ENCODE data around the gene F7. TPM values are rescaled to one million over a fixed set of nuclear protein-coding genes. Genes with fewer than 3 reads are reported as not detected.

Gene F7
- total RNA-seq, 5 donors from 2014 or later (not counting 1 experiment from before 2014, with no cell fraction given) = 0.13 to 0.23 (median 0.23) TPM; not detected in 2

DNA sequence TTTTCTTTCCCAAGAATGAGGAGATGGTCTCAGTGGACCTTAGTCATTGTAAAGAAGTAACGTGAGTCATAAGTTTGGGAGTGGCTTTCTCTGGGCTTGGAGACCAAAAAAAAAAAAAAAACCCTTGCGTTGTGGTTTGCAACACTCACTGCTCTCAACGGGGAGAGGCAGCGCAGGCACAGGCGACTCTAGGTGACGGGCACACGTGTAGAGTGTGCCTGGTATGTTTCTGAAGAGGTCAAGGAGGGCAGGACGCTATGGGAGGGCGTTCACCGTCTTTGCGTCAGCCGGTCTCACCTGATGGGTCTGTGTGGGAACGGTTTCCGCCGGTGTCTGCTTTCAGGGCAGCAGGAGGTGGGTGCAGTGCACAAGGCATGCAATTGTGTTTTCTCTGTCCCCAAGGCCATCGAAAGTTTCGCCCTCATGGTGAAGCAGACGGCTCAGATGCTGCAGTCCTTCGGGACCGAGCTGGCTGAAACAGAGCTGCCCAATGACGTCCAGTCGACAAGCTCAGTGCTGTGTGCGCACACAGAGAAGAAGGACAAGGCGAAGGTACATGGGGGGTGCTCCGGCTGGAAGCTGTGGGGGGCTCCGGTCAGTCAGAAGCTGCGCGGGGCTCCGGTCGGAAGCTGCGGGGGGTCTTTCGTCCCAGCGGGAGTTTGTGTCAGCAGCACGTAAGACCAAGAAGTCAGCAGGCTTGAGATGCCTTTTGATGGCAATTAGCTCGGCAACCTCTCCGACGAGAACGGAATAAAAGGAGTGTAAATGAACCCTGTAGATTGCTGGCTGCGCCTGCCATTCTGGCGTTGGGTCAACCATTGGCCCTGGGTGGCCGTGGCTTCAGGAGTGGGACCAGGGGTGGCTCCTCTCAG, 40.8 kb upstream of the F7 start:
- H3K9me3 Mint-ChIP-seq = no peaks in the 10 kb centered on the region
- H3K4me1 Mint-ChIP-seq = no peaks in the 10 kb centered on the region
- Histone ChIP-seq H3K4me1 (ENCODE audit: control insufficient read depth in 1 of 2, extremely low read depth in 1 of 2, insufficient read depth in 2 of 2, low read length in 2 of 2) (no peaks in the 10 kb centered on the region), H3K27ac (ENCODE audit: low read length) (no peak overlapping the region), H3K36me3 (ENCODE audit: control insufficient read depth in 2 of 2, extremely low read depth in 1 of 2, insufficient read depth in 1 of 2, low read length in 1 of 2) (peaks cover 0 to 17% of the 10 kb centered on the region in 2 donors), H3K4me3 (ENCODE audit: control insufficient read depth in 1 of 2, extremely low read depth in 1 of 2, low read length in 1 of 2) (no peak overlapping the region), H3K9me3 (no peaks in the 10 kb centered on the region), H3K27me3 (replicated peaks in 1 of 2; ENCODE audit: control insufficient read depth in 2 of 2, extremely low read depth in 1 of 2, insufficient read depth in 2 of 2, low read length in 1 of 2) (no peaks in the 10 kb centered on the region)
- CTCF ChIA-PET = no interaction called here
- ATAC-seq (replicated peaks in 1 of 4) = no peak
- POLR2A ChIA-PET = interaction anchor here in 1 of 2 donors (0.6 kb wide), 1 partner anchor 28 kb away, joined by 3 read pairs; no protein-coding TSS in a partner anchor
- no peak overlapping the region for H3K4me3 Mint-ChIP-seq
- 91% methylated on average over 40 of the region's 41 CpGs for WGBS (ENCODE audit: insufficient coverage)
- peaks cover 9% of the 10 kb centered on the region for H3K36me3 Mint-ChIP-seq
- no peaks in the 10 kb centered on the region for H3K27me3 Mint-ChIP-seq
- no peak for DNase-seq
- H3K27ac Mint-ChIP-seq = no peak overlapping the region

DNA sequence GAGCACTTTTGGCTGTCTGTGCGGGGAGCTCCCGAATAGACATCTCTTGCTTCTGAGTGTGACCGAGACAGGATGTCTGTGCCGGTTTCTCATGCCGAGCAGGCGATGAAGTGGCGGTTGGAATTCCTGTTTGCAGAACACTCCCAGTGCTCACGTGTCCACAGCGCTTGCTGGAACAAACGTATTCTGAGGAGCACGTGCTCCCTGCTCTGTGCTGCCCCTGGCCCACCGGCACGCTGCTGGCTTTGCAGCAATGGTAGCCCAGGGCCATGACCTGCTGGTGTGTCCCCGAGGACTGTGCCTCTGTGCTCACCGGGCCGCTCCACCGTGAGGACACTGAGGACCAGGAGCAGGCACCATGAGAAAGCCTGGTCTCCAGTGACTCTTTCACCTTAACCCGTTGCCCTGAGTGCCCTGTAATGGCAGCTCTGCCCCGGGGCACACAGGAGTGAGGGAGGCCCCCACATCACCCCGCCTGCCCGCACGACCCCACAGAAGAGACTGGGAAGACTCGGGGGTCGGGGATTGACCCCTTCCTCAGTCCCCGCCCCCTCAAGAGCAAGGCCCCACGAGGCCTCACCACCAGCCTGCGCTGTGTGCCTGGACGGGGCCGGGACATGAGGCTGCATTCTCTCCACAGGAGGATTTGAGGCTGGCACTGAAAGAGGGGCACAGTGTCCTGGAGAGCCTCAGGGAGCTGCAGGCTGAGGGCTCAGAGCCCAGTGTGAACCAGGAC, 40.0 kb upstream of the F7 start:
- Histone ChIP-seq H3K9me3 (no peaks in the 10 kb centered on the region), H3K36me3 (ENCODE audit: control insufficient read depth in 2 of 2, extremely low read depth in 1 of 2, insufficient read depth in 1 of 2, low read length in 1 of 2) (peaks cover 0 to 17% of the 10 kb centered on the region in 2 donors), H3K27ac (ENCODE audit: low read length) (no peak overlapping the region), H3K27me3 (replicated peaks in 1 of 2; ENCODE audit: control insufficient read depth in 2 of 2, extremely low read depth in 1 of 2, insufficient read depth in 2 of 2, low read length in 1 of 2) (no peaks in the 10 kb centered on the region), H3K4me3 (ENCODE audit: control insufficient read depth in 1 of 2, extremely low read depth in 1 of 2, low read length in 1 of 2) (no peak overlapping the region), H3K4me1 (ENCODE audit: control insufficient read depth in 1 of 2, extremely low read depth in 1 of 2, insufficient read depth in 2 of 2, low read length in 2 of 2) (no peaks in the 10 kb centered on the region)
- peaks cover 14% of the 10 kb centered on the region for H3K36me3 Mint-ChIP-seq
- H3K9me3 Mint-ChIP-seq = no peaks in the 10 kb centered on the region
- H3K4me3 Mint-ChIP-seq = no peak overlapping the region
- H3K27me3 Mint-ChIP-seq = no peaks in the 10 kb centered on the region
- 88% methylated on average over 29 of the region's 29 CpGs for WGBS (ENCODE audit: insufficient coverage)
- H3K4me1 Mint-ChIP-seq = no peaks in the 10 kb centered on the region
- POLR2A ChIA-PET = no interaction called here
- CTCF ChIA-PET = no interaction called here
- ATAC-seq (replicated peaks in 1 of 4) (no peak), DNase-seq (no peak)
- no peak overlapping the region for H3K27ac Mint-ChIP-seq

DNA sequence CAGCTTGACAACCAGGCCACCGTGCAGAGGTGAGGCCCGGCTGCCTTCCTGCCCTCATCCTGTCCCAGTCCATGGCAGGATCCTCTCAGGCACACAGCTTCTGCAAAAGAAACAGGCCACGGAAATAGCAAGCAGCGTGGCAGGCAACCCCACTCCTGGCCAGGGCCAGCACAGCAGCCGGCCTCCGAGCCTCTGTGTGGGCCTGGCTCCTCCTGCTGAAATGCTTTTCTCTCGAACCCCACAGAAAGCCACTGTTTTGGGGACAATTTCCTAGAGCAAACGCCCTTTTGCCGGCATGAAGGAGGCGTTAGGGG, 39.5 kb upstream of the F7 start:
- H3K4me1 Mint-ChIP-seq = no peaks in the 10 kb centered on the region
- ATAC-seq (replicated peaks in 1 of 4) = no peak
- H3K27ac Mint-ChIP-seq = no peak overlapping the region

DNA sequence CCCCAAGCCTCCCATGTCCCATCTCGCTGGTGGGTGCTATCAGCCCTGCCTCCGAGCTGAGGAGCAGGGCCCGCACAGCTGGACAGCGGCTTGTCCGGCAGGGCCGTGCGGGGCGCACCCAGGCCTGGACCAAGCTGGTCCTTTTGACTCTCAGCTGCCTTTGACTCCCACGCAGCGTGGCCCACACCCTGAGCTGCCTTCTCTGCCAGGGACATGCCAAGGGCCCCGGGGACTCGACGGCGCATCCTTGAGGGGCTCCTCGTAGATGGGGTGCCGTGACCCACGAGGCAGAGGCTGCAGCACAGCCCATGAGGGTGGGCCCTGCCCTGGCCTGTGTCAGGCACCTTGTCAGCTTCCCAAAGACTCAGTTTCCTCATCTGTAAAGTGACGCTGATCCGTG, 38.8 kb upstream of the F7 start:
- ATAC-seq (replicated peaks in 1 of 4) (no peak), DNase-seq (no peak)
- H3K27me3 Mint-ChIP-seq = no peaks in the 10 kb centered on the region
- no peak overlapping the region for H3K4me3 Mint-ChIP-seq
- 94% methylated on average over 19 of the region's 19 CpGs for WGBS (ENCODE audit: insufficient coverage)
- H3K36me3 Mint-ChIP-seq = peaks cover 26% of the 10 kb centered on the region
- ChIA-PET CTCF (no interaction called here), POLR2A (no interaction called here)
- Histone ChIP-seq H3K36me3 (ENCODE audit: control insufficient read depth in 2 of 2, extremely low read depth in 1 of 2, insufficient read depth in 1 of 2, low read length in 1 of 2) (peaks cover 0 to 17% of the 10 kb centered on the region in 2 donors), H3K4me3 (ENCODE audit: control insufficient read depth in 1 of 2, extremely low read depth in 1 of 2, low read length in 1 of 2) (no peak overlapping the region), H3K27ac (ENCODE audit: low read length) (no peak overlapping the region), H3K27me3 (replicated peaks in 1 of 2; ENCODE audit: control insufficient read depth in 2 of 2, extremely low read depth in 1 of 2, insufficient read depth in 2 of 2, low read length in 1 of 2) (no peaks in the 10 kb centered on the region), H3K9me3 (peaks cover 3% of the 10 kb centered on the region), H3K4me1 (ENCODE audit: control insufficient read depth in 1 of 2, extremely low read depth in 1 of 2, insufficient read depth in 2 of 2, low read length in 2 of 2) (no peaks in the 10 kb centered on the region)
- no peak overlapping the region for H3K27ac Mint-ChIP-seq
- peaks cover 0 to 4% (median 3%) of the 10 kb centered on the region in 3 donors for H3K9me3 Mint-ChIP-seq
- H3K4me1 Mint-ChIP-seq = no peaks in the 10 kb centered on the region

More for the DNA sequence above, 39.5 kb upstream of the F7 start:
- H3K36me3 ChIP-seq (ENCODE audit: control insufficient read depth in 2 of 2, extremely low read depth in 1 of 2, insufficient read depth in 1 of 2, low read length in 1 of 2) = peaks cover 0 to 17% of the 10 kb centered on the region in 2 donors
- H3K27ac ChIP-seq (ENCODE audit: low read length) = no peak overlapping the region
- DNase-seq = no peak
- H3K9me3 ChIP-seq = no peaks in the 10 kb centered on the region
- no peaks in the 10 kb centered on the region for H3K4me1 ChIP-seq (ENCODE audit: control insufficient read depth in 1 of 2, extremely low read depth in 1 of 2, insufficient read depth in 2 of 2, low read length in 2 of 2)
- Mint-ChIP-seq H3K4me3 (no peak overlapping the region), H3K36me3 (peaks cover 19% of the 10 kb centered on the region), H3K9me3 (peaks cover 0 to 2% (median 0%) of the 10 kb centered on the region in 3 donors), H3K27me3 (no peaks in the 10 kb centered on the region)
- CTCF ChIA-PET = no interaction called here
- POLR2A ChIA-PET = no interaction called here
- H3K27me3 ChIP-seq (replicated peaks in 1 of 2; ENCODE audit: control insufficient read depth in 2 of 2, extremely low read depth in 1 of 2, insufficient read depth in 2 of 2, low read length in 1 of 2) = no peaks in the 10 kb centered on the region
- 92% methylated on average over 9 of the region's 10 CpGs for WGBS (ENCODE audit: insufficient coverage)
- H3K4me3 ChIP-seq (ENCODE audit: control insufficient read depth in 1 of 2, extremely low read depth in 1 of 2, low read length in 1 of 2) = no peak overlapping the region

DNA sequence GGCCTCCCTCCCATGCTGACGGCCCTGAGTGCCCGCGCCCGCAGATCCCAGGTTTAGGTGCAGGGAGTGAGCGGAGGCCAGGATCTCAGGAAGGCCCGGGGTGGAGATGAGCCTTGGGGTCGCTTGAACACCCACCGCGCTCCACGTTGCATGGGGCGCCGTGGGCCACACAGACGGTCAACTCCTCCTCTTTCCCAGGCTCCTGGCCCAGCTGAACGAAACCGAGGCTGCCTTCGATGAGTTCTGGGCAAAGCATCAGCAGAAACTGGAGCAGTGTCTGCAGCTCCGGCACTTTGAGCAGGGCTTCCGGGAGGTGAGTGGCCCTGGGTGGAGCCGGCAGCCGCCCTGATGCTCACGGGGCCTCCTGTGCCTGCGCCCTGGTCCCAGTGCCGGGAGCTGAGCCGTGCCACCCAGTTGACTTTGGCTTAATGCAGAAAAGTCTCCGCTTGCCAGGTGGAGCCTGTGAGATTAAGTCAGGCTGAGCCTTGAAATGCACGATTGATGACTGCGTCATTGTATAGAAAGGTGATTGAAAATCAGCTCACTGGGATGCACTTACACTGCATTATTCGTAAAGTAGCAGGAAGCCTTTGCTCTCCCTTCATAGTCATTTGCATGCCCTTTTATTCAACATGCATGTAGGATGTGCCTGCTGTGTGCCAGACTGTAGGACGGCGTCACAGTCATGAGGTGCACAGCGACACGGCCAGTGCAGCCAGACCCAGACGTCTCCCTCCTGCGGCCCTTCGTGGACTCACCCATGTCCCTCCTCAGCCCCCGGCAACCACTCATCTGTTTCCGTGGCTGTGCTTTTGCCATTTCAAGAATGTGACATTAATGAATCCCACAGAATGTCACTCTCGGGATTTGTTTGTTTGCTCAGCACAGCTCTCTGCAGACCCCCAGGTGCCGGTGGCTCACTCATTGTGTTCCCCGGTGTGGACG, 35.5 kb upstream of the F7 start:
- H3K27me3 ChIP-seq (replicated peaks in 1 of 2; ENCODE audit: control insufficient read depth in 2 of 2, extremely low read depth in 1 of 2, insufficient read depth in 2 of 2, low read length in 1 of 2) = no peaks in the 10 kb centered on the region
- H3K4me3 ChIP-seq (ENCODE audit: control insufficient read depth in 1 of 2, extremely low read depth in 1 of 2, low read length in 1 of 2) = no peak overlapping the region
- Mint-ChIP-seq H3K27me3 (no peaks in the 10 kb centered on the region), H3K4me1 (no peaks in the 10 kb centered on the region), H3K4me3 (no peak overlapping the region), H3K9me3 (peaks cover 0 to 10% (median 8%) of the 10 kb centered on the region in 3 donors), H3K36me3 (peaks cover 35% of the 10 kb centered on the region), H3K27ac (no peak overlapping the region)
- H3K27ac ChIP-seq (ENCODE audit: low read length) = no peak overlapping the region
- H3K4me1 ChIP-seq (ENCODE audit: control insufficient read depth in 1 of 2, extremely low read depth in 1 of 2, insufficient read depth in 2 of 2, low read length in 2 of 2) = no peaks in the 10 kb centered on the region
- POLR2A ChIA-PET = no interaction called here
- peaks cover 3% of the 10 kb centered on the region for H3K9me3 ChIP-seq
- peaks cover 3 to 14% of the 10 kb centered on the region in 2 donors for H3K36me3 ChIP-seq (ENCODE audit: control insufficient read depth in 2 of 2, extremely low read depth in 1 of 2, insufficient read depth in 1 of 2, low read length in 1 of 2)
- 96% methylated on average over 38 of the region's 41 CpGs for WGBS (ENCODE audit: insufficient coverage)
- CTCF ChIA-PET = no interaction called here
- ATAC-seq (replicated peaks in 1 of 4) (no peak), DNase-seq (no peak)

DNA sequence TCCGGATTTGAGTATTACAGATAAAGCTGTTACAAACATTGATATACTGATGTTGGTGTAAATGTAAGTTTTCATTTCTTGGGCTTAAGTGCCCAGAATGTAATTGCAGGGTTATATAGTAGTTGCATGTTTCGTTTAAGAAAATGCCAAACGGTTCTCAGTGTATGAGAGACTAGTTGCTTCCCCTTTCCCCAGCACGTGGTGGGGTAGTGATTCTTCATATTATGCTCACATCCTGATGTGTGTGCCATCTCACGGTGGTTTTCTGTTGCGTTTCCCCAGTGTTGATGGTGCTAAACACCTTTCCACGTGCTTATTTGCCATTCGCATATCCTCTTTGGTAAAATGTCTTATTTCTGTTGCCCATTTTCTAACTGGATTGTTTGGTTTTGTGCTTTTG, 34.7 kb upstream of the F7 start:
- H3K27ac Mint-ChIP-seq = no peak overlapping the region
- no peaks in the 10 kb centered on the region for H3K4me1 Mint-ChIP-seq
- H3K36me3 Mint-ChIP-seq = peaks cover 35% of the 10 kb centered on the region
- H3K4me3 ChIP-seq (ENCODE audit: control insufficient read depth in 1 of 2, extremely low read depth in 1 of 2, low read length in 1 of 2) = no peak overlapping the region
- CTCF ChIA-PET = no interaction called here
- no peak for ATAC-seq (replicated peaks in 1 of 4)
- POLR2A ChIA-PET = no interaction called here
- H3K36me3 ChIP-seq (ENCODE audit: control insufficient read depth in 2 of 2, extremely low read depth in 1 of 2, insufficient read depth in 1 of 2, low read length in 1 of 2) = peaks cover 3 to 12% of the 10 kb centered on the region in 2 donors
- H3K9me3 Mint-ChIP-seq = peaks cover 0 to 10% (median 8%) of the 10 kb centered on the region in 3 donors
- no peak overlapping the region for H3K27ac ChIP-seq (ENCODE audit: low read length)
- H3K4me3 Mint-ChIP-seq = no peak overlapping the region
- no peaks in the 10 kb centered on the region for H3K27me3 Mint-ChIP-seq
- 82% methylated on average over 3 of the region's 8 CpGs for WGBS (ENCODE audit: insufficient coverage)
- peaks cover 3% of the 10 kb centered on the region for H3K9me3 ChIP-seq
- DNase-seq = no peak
- no peaks in the 10 kb centered on the region for H3K4me1 ChIP-seq (ENCODE audit: control insufficient read depth in 1 of 2, extremely low read depth in 1 of 2, insufficient read depth in 2 of 2, low read length in 2 of 2)
- no peaks in the 10 kb centered on the region for H3K27me3 ChIP-seq (replicated peaks in 1 of 2; ENCODE audit: control insufficient read depth in 2 of 2, extremely low read depth in 1 of 2, insufficient read depth in 2 of 2, low read length in 1 of 2)

Data from T-cell (primary cell).